GM19455 (cell line): Measurements from ENCODE around the gene PSMA5.

Experiments
- ATAC-seq: cut with Tn5 transposase; IDR thresholded peaks from one replicate; pipeline ENCODE4 v1.9.1; 2021; ENCODE audit not compliant: unreplicated experiment

The PSMA5 gene

DNA sequence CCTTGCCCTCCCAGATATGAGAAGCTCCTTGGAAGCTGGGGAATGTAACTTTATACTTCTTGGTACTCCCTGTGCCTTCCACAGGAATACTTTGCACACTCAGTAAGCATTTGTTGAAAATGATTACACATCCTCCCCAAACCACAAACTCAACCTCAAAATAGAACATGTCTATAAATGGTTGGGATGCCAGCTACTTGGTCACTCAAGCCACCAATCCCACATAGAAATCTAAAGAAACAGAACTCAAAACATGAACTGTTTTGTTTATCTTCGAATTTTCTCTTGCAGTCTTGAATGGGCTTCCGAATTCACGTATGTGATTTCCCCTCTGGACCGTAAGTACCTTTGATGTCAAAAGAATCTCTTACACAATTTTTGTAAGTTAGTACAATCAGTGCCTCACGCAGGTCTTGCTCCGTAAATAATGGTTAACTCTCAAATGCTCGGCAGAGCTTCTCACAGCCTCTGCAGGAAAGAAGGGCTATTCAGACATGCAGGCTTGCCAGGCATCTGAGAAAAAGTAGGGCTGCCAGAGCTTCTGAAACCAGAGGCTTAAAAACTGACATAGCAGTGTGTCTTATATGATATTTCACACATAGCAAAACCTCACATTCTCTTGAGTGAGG, 55.4 kb downstream of the PSMA5 start:
- ATAC-seq = no peak

DNA sequence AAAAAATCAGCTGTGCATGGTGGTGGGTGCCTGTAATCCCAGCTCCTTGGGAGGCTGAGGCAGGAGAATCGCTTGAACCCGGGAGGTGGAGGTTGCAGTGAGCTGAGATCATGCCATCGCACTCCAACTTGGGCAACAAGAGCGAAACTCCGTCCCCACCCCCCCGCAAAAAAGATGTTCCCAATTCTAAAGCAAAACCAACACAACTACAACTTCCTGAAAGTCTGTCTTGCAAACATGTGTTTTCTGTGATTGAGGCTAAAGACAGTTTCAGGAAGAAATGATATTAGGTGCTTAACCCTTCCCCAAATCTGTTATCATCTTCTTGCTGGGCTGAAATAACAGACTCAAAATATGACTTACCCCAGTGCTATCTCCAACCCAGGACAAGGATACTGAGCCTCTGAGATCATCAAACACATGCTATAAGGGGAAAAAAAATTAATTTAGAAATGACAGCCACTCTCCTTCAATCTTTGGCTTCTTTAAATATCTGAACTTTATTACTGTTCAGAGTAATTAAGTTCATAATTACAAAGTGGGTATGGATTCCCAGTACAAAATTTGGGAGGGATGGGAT, 57.0 kb downstream of the PSMA5 start:
- no peak for ATAC-seq

GRCh38 chr1:109368464-109368863, 57.8 kb downstream of the PSMA5 start:
- no peak for ATAC-seq

- no peak for ATAC-seq
Measured at GRCh38 chr1:109367626-109368025, 58.6 kb downstream of the PSMA5 start.

GRCh38 chr1:109365642-109366204, 60.5 kb downstream of the PSMA5 start:
- no peak for ATAC-seq

DNA sequence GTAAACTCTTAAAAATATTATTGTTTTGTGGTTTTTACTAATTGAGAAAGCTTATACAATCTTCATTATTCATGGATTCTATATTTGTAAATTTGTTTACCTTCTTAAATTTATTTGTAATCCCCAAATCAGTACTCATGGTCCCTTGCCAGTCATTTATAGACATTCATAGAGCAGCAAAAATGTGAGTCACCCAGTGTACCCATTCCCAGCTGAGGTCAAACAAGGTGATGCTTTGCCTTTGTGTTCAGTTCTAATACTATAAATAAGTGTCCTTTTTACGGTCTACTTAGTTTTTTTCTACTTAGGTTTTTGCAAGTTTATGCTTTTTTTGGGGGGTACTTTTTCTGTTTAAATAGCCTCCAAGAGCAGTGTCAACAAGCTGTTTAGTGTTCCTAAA, 64.6 kb downstream of the PSMA5 start:
- ATAC-seq = no peak

DNA sequence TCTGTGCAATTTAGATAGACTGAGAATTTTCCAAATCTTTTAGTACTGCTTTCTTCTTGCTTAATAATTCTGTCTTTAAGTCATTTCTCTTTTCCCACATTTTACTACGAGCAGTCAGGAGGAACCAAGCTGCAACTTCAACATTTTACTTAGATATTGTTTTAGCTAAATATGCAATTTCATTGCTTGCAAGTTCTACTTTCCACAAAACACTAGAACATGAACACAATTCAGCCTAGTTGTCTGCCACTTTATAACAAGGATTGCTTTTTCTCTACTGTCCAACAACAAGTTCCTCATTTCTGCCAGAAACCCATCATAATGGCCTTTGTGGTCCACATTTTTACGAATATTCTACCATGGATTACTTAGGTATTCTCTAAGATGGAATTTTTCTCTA, 65.2 kb downstream of the PSMA5 start:
- no peak for ATAC-seq

- no peak for ATAC-seq
Measured at GRCh38 chr1:109357616-109358015, 68.6 kb downstream of the PSMA5 start.

DNA sequence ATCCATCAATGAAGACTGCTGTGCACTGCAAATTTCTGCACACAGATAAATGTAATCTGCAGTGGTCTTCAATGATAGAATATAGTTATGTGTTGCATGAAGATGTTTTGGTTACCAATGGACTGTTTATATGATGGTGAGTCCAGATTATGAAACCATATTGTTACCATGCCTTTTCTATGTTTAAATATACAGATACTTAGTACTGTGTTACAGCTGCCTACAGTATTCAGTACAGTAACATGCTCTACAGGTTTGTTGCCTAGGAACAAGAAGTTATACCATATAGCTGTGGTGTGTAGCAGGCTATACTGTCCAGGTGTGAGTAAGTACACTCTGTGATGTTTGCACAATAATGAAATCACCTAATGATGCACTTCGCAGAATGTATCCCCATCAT, 69.3 kb downstream of the PSMA5 start:
- no peak for ATAC-seq

DNA sequence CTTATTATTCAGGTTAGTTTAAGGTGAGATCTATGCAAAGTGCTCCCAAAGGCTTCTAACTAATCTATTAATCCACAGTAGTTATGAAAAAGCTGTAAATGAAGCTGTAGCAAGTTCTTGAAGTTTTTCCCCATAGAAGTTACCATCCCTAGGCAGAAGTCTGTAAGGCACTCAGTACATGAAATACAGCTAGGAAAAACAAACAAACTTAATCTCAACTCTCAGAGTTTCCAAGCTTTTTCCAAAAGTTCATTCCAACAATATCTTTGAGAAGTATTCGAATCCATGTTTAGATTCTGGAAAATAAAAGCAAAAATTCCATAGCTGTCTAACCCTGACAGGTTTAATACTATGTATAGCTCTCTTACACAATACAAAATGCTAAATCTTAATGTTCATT, 69.7 kb downstream of the PSMA5 start:
- no peak for ATAC-seq

- ATAC-seq = no peak
Measured at GRCh38 chr1:109354929-109355328, 71.3 kb downstream of the PSMA5 start.

DNA sequence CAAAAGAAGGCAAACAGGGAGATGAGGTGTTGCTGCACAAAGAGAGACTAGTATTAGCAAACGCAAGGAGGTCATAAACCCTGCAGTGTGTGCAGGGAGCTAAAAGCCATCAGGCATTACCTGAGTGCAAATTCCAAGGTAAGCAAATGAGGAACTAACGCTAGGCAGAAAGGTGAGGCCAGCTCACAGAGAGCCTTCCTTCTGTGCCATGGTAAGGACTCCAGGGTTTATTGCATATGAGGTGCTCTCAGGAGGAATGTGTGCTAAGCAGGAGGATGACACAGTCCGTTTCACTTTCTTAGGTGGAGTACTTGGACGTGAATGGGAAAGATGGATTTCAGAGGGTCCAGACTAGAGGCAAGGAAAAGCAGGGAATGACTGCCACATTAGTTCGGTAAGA, 74.8 kb downstream of the PSMA5 start:
- ATAC-seq = no peak

GRCh38 chr1:109350655-109351054, 75.6 kb downstream of the PSMA5 start:
- no peak for ATAC-seq

DNA sequence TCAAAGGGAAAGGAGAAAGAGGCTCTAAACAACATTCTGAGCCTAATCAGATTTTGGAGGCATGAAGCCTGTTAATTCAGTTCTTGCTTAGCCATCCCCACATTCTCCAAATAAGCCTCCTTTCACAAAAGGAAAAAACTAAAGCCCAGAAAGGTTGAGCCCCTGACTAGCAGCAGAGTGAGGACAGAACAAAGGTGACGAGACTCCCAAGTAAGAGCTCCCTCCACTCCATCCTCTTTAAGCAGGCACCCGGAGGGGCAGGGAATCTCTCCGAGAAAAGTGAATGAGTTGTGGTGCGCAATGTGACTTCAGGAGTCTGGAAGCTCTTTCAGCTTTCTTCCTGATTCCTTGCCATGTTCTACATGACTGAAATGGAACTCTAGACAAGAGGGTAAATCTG, 76.1 kb downstream of the PSMA5 start:
- no peak for ATAC-seq
